MM.1S (cell line): ENCODE data around the gene SAMD4A.

Source experiments
- DNase-seq: peaks from one replicate; pipeline ENCODE4 v3.0.0-alpha.2; 2015
- H2AFZ ChIP-seq: fragments of 300-600 bp; sonication (generic); 2 replicates; pipeline ENCODE4 v1.6.0; 2016; ENCODE audit warnings: antibody characterized with exemption, low read length
- H3F3A ChIP-seq: fragments of 300-600 bp; sonication (generic); 2 replicates; pipeline ENCODE4 v1.6.1; 2016; ENCODE audit warnings: mild to moderate bottlenecking, antibody characterized with exemption, low read length, moderate library complexity, mixed read lengths; ENCODE audit not compliant: insufficient read depth
- H3K27ac ChIP-seq: fragments of 300-600 bp; sonication (generic); 2 replicates; pipeline ENCODE4 v1.5.1; 2016; ENCODE audit warnings: mild to moderate bottlenecking, low read length
- H3K27me3 ChIP-seq: fragments of 300-600 bp; sonication (generic); replicated peaks from 2 replicates; pipeline ENCODE4 v1.6.0; 2016; ENCODE audit warnings: low read length; ENCODE audit not compliant: insufficient read depth
- H3K36me3 ChIP-seq: fragments of 300-600 bp; sonication (generic); replicated peaks from 2 replicates; pipeline ENCODE4 v1.6.1; 2016; ENCODE audit warnings: mild to moderate bottlenecking, low read length, mixed read lengths; ENCODE audit not compliant: insufficient read depth
- H3K4me1 ChIP-seq: fragments of 300-600 bp; sonication (generic); 2 replicates; pipeline ENCODE4 v1.6.1; 2016; ENCODE audit warnings: low read length, mixed read lengths
- H3K4me2 ChIP-seq: fragments of 300-600 bp; sonication (generic); 2 replicates; pipeline ENCODE4 v1.6.0; 2016; ENCODE audit warnings: low read depth, low read length
- H3K4me3 ChIP-seq: fragments of 300-600 bp; sonication (generic); 2 replicates; pipeline ENCODE4 v1.5.1; 2016; ENCODE audit warnings: low read length, mixed read lengths
- H3K79me2 ChIP-seq: fragments of 300-600 bp; sonication (generic); 2 replicates; pipeline ENCODE4 v1.6.1; 2016; ENCODE audit warnings: mixed run types, low read length, mixed read lengths
- H3K9ac ChIP-seq: fragments of 300-600 bp; sonication (generic); 2 replicates; pipeline ENCODE4 v1.6.1; 2016; ENCODE audit warnings: low read length, mixed read lengths
- H3K9me2 ChIP-seq: fragments of 300-600 bp; sonication (generic); replicated peaks from 2 replicates; pipeline ENCODE4 v1.6.1; 2016; ENCODE audit warnings: mild to moderate bottlenecking, low read length, mixed read lengths; ENCODE audit not compliant: insufficient read depth
- H3K9me3 ChIP-seq: fragments of 300-600 bp; sonication (generic); replicated peaks from 2 replicates; pipeline ENCODE4 v1.6.1; 2016; ENCODE audit warnings: mild to moderate bottlenecking, low read length, mixed read lengths; ENCODE audit not compliant: insufficient read depth
- H4K20me1 ChIP-seq: fragments of 300-600 bp; sonication (generic); 2 replicates; pipeline ENCODE4 v1.6.1; 2016; ENCODE audit warnings: mild to moderate bottlenecking, low read length, moderate library complexity, mixed read lengths; ENCODE audit not compliant: insufficient read depth
- EZH2 ChIP-seq: fragments of 300-600 bp; sonication (generic); optimal IDR thresholded peaks from 2 replicates; pipeline ENCODE3; 2017; ENCODE audit warnings: low read depth, mild to moderate bottlenecking, antibody characterized with exemption, low read length, mixed read lengths
- EZH2phosphoT487 ChIP-seq: fragments of 300-600 bp; sonication (generic); IDR thresholded peaks from 2 replicates; pipeline ENCODE4 v1.6.1; 2018; ENCODE audit warnings: antibody characterized with exemption, low read length
- TF ChIP-seq, protein P1 (sequence below): fragments of 300-600 bp; sonication (generic); IDR thresholded peaks from 2 replicates; pipeline ENCODE4 v1.5.1; 2016; ENCODE audit warnings: antibody characterized with exemption, low read length, mixed read lengths

The SAMD4A gene

GRCh38 chr14:54685286-54685845 lies 118.4 kb downstream of the SAMD4A start:
- no peak overlapping the region for H3K27ac ChIP-seq
- H3K79me2 ChIP-seq = no peaks in the 10 kb centered on the region

DNA sequence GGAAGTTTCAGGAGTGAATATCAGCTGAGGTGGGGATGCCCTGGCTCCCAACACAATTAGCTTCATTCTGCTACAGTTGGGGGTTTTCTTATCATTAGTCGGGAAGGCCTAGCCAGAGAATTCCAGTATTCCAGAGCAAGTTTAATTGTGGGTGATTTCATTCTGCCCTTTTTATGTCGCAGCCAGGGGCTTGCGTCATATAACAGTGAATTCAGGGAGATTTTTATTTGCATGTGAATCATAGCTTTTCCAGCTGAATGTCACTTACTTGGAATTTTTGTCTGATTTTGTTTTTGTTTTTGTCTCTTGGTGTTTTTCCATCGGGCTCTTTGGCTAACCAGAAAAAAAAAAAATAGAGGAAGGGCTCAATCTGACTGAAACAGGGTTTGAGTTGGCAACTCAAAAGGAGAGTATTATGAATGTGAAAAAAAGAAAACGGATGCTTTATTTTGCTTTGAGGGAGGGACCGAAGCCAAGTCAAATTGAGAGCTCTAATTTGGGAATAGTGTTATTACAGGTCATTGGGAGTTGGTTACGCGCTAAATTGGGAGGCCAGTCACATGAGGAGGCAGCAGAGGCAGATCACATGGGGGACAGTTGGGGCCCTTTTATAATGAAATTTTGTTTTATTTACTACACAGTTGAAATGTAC lies 119.4 kb downstream of the SAMD4A start:
- Histone ChIP-seq H2AFZ (no peak overlapping the region), H3K9me3 (no peaks in the 10 kb centered on the region), H3K4me1 (peaks cover 4% of the 10 kb centered on the region), H3K9ac (no peak overlapping the region), H3K27ac (no peak overlapping the region), H3K9me2 (no peaks in the 10 kb centered on the region), H3F3A (no peaks in the 10 kb centered on the region), H3K4me3 (no peak overlapping the region), H3K27me3 (no peaks in the 10 kb centered on the region), H3K4me2 (no peak overlapping the region), H3K36me3 (no peaks in the 10 kb centered on the region), H3K79me2 (no peaks in the 10 kb centered on the region), H4K20me1 (no peaks in the 10 kb centered on the region)
- TF ChIP-seq EZH2 (no peak), EZH2phosphoT487 (no peak)
- TF ChIP-seq, protein P1, sequence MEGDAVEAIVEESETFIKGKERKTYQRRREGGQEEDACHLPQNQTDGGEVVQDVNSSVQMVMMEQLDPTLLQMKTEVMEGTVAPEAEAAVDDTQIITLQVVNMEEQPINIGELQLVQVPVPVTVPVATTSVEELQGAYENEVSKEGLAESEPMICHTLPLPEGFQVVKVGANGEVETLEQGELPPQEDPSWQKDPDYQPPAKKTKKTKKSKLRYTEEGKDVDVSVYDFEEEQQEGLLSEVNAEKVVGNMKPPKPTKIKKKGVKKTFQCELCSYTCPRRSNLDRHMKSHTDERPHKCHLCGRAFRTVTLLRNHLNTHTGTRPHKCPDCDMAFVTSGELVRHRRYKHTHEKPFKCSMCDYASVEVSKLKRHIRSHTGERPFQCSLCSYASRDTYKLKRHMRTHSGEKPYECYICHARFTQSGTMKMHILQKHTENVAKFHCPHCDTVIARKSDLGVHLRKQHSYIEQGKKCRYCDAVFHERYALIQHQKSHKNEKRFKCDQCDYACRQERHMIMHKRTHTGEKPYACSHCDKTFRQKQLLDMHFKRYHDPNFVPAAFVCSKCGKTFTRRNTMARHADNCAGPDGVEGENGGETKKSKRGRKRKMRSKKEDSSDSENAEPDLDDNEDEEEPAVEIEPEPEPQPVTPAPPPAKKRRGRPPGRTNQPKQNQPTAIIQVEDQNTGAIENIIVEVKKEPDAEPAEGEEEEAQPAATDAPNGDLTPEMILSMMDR = no peak
- DNase-seq = no peak

More at GRCh38 chr14:54685286-54685845, 118.4 kb downstream of the SAMD4A start:
- H3F3A ChIP-seq = no peaks in the 10 kb centered on the region
- no peak for DNase-seq
- no peaks in the 10 kb centered on the region for H3K9me3 ChIP-seq
- H3K4me2 ChIP-seq = no peak overlapping the region
- no peaks in the 10 kb centered on the region for H3K36me3 ChIP-seq
- no peak overlapping the region for H3K9ac ChIP-seq
- no peaks in the 10 kb centered on the region for H3K27me3 ChIP-seq
- no peaks in the 10 kb centered on the region for H4K20me1 ChIP-seq
- no peaks in the 10 kb centered on the region for H3K9me2 ChIP-seq
- H2AFZ ChIP-seq = no peak overlapping the region
- peaks cover 4% of the 10 kb centered on the region for H3K4me1 ChIP-seq
- TF ChIP-seq, protein P1 = no peak
- TF ChIP-seq EZH2 (no peak), EZH2phosphoT487 (no peak)
- no peak overlapping the region for H3K4me3 ChIP-seq

- H4K20me1 ChIP-seq = no peaks in the 10 kb centered on the region
- no peak for DNase-seq
- no peak overlapping the region for H3K4me2 ChIP-seq
- H3K9me3 ChIP-seq = no peaks in the 10 kb centered on the region
- H3K27me3 ChIP-seq = no peaks in the 10 kb centered on the region
- no peaks in the 10 kb centered on the region for H3K9me2 ChIP-seq
- H3K4me3 ChIP-seq = no peak overlapping the region
- H3F3A ChIP-seq = no peaks in the 10 kb centered on the region
- no peak overlapping the region for H2AFZ ChIP-seq
- no peaks in the 10 kb centered on the region for H3K79me2 ChIP-seq
- no peak overlapping the region for H3K27ac ChIP-seq
- no peaks in the 10 kb centered on the region for H3K36me3 ChIP-seq
- no peak overlapping the region for H3K9ac ChIP-seq
- TF ChIP-seq, protein P1 = no peak
- TF ChIP-seq EZH2phosphoT487 (no peak), EZH2 (no peak)
- peaks cover 4% of the 10 kb centered on the region for H3K4me1 ChIP-seq
These were observed 120.2 kb downstream of the SAMD4A start for GRCh38 chr14:54686871-54687749.
